Right lobe of liver (tissue), 6 donors: ENCODE data around the gene UBE2V1. TPM values are rescaled to one million over a fixed set of nuclear protein-coding genes. Genes with fewer than 3 reads are reported as not detected.
A peak's percentile ranks its signal among the peaks of the same experiment; 100 is the strongest.

ENCODE experiments used
- ATAC-seq, 4 donors: fragments of 200-7000 bp; cut with Tn5 transposase; one replicate each; pipeline ENCODE4 v1.9.1; 2020; ENCODE audit warnings: mild to moderate bottlenecking in 4 of 4, moderate library complexity in 4 of 4
- DNase-seq, 3 donors: peaks; one replicate each; pipeline ENCODE4 v3.0.0-alpha.2; 2020
- H3K27ac ChIP-seq, 3 donors: fragments of 200-600 bp; one replicate each; pipeline ENCODE4 v1.8.0; 2022
- H3K27me3 ChIP-seq, 2 donors: fragments of 200-600 bp; one replicate each; pipeline ENCODE4 v1.8.0; 2022
- H3K36me3 ChIP-seq, 4 donors: fragments of 200-600 bp; sonication (generic) in 1 of 4; one replicate each; pipeline versions ENCODE4 v1.5.1 to v1.8.0; 2017 to 2022; ENCODE audit warnings: control low read depth in 1 of 4
- H3K4me1 ChIP-seq, 4 donors: fragments of 200-600 bp; sonication (generic) in 1 of 4; one replicate each; pipeline versions ENCODE4 v1.5.1 to v1.8.0; 2017 to 2022; ENCODE audit warnings: control low read depth in 1 of 4
- H3K4me3 ChIP-seq, 3 donors: fragments of 200-600 bp; one replicate each; pipeline ENCODE4 v1.8.0; 2022
- H3K9me3 ChIP-seq, 4 donors: fragments of 200-600 bp; sonication (generic) in 1 of 4; one replicate each; pipeline versions ENCODE4 v1.5.1 to v1.8.0; 2017 to 2022; ENCODE audit warnings: control low read depth in 1 of 4
- POLR2A ChIP-seq: fragments of 450-650 bp; IDR thresholded peaks from one replicate; pipeline ENCODE4 v1.6.1; 2017; ENCODE audit warnings: antibody characterized with exemption, mild to moderate bottlenecking
- WGBS: methylation state at CpG from one replicate; pipeline ENCODE4 v1.1.6; 2018; ENCODE audit warnings: low coverage, low lambda C conversion rate; ENCODE audit not compliant: insufficient coverage; ENCODE audit errors: missing lambda C conversion rate; 5-methylcytosine and 5-hydroxymethylcytosine counted together
- intact Hi-C, 2 donors: fragments of 100-400 bp; cut with DNase I; formaldehyde crosslinking; loops; one replicate each; pipeline versions ENCODE4 v1.11.2 to v1.14.1; 2022
- total RNA-seq, 6 experiments: library from RNA; depleted of rRNA in 2 of 6; stranded (reverse); fragments of >200 nt in 2 of 6; fragmentation: NEBNext Ultra II Directional in 3 of 6; extraction: Animal tissue kit (Norgen Biotek cat#: 25700) in 3 of 6; gene quantifications; one replicate each; pipeline versions ENCODE4 v1.1.0 to v1.2.4, GENCODE V29; 2016 to 2023
- TF ChIP-seq, protein P1 (sequence below), 4 donors: fragments of 200-600 bp in 3 of 4; fragments of 450-650 bp in 1 of 4; IDR thresholded peaks; one replicate each; pipeline versions ENCODE4 v1.5.1 to v1.8.0; 2016 to 2022; ENCODE audit warnings: antibody characterized with exemption in 4 of 4, mild to moderate bottlenecking in 2 of 4
- donor health status: DM: no; HTN: yes; CAD: no.
- donor health status: DM: no; HTN: no; CAD: no.
- donor health status: DM: no; HTN: no; CAD: no.
- donor health status: DM: no; HTN: yes; CAD: no.
- donor health status: DM: no; HTN: yes; CAD: no.

UBE2V1 gene
- total RNA-seq, 6 experiments from 2014 or later, result 38.2 to 49.4 (median 44.3) TPM

DNA sequence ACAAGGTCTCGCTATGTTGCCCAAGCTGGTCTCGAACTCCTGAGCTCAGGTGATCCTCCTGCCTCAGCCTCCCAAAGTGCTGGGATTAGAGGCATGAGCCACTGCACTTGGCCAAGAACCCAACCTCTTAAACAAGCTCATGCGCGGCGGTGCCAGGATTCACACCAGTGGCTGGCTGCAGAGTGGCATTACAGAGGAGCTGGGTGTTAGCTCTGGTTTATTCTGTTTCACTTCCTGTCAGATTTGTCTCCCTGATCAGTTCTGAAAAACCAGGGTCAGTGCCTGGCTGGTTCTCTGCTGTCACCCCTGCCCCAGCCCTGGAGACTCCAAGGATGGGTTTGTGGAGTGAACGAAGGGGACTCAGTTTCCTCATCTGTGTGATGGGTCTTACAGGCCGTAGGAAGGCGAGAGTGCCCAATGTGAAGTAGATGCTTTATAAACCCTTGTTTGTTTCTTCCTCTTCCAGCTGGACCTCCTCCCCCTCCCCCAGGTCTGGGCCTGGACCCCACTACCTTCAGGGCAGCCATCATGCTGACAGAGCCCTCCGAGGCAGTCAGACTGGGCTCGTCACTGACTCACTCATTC lies 63.4 kb downstream of the UBE2V1 start:
- Histone ChIP-seq H3K36me3 (no peaks in the 10 kb centered on the region), H3K9me3 (no peaks in the 10 kb centered on the region), H3K27me3 (no peaks in the 10 kb centered on the region), H3K27ac (no peak overlapping the region), H3K4me1 (peaks cover 0 to 3% (median 0%) of the 10 kb centered on the region in 4 donors), H3K4me3 (no peak overlapping the region)
- ATAC-seq (no peak), DNase-seq (no peak)
- no peak for TF ChIP-seq POLR2A
- TF ChIP-seq, protein P1, sequence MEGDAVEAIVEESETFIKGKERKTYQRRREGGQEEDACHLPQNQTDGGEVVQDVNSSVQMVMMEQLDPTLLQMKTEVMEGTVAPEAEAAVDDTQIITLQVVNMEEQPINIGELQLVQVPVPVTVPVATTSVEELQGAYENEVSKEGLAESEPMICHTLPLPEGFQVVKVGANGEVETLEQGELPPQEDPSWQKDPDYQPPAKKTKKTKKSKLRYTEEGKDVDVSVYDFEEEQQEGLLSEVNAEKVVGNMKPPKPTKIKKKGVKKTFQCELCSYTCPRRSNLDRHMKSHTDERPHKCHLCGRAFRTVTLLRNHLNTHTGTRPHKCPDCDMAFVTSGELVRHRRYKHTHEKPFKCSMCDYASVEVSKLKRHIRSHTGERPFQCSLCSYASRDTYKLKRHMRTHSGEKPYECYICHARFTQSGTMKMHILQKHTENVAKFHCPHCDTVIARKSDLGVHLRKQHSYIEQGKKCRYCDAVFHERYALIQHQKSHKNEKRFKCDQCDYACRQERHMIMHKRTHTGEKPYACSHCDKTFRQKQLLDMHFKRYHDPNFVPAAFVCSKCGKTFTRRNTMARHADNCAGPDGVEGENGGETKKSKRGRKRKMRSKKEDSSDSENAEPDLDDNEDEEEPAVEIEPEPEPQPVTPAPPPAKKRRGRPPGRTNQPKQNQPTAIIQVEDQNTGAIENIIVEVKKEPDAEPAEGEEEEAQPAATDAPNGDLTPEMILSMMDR (IDR thresholded peaks at IDR 0.05), result no peak
- 86% methylated on average over 6 of the region's 10 CpGs for WGBS
- intact Hi-C loops, result no loop called here

DNA sequence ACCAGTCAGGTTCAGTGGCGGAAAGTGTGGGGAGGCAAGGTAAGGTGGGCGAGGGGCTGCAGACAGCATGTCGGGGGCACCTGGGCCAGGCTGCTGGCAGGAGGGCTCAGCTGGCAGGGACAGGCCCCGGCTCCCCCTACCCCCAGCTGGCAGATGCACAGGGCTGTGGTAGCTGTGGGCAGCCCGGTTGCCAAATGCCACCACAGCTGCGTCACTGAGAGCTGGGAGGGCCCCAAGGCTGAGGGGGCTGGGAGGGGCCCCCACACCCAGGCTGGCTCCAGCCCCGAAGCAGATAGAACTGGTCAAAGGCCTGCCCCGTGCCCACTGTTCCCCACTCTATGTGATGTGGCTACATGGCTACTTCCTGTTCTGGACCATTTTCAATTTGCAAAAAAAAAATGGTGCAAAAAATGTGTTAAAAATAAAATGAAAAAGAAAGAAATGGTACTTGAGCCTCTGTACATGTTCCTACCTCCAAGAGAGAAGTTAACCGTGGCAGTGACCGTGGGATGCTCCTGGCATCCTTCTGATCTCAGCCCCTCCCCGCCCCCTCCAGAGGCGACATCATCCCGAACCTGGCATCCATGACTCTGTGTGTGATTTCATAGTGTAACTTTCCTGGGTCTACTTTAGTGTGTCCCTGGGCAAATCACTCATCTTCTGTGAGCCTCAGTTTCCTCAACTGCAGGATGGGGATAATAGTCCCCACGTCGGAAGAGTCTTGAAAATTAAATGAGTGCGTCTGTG lies 64.4 kb downstream of the UBE2V1 start:
- ATAC-seq (peak in 1 of 4 donors; percentile 5), DNase-seq (no peak)
- intact Hi-C loops, result no loop called here
- Histone ChIP-seq H3K27ac (no peak overlapping the region), H3K9me3 (no peaks in the 10 kb centered on the region), H3K27me3 (no peaks in the 10 kb centered on the region), H3K36me3 (no peaks in the 10 kb centered on the region), H3K4me1 (peaks cover 0 to 3% (median 0%) of the 10 kb centered on the region in 4 donors), H3K4me3 (no peak overlapping the region)
- 59% methylated on average over 7 of the region's 16 CpGs for WGBS
- TF ChIP-seq POLR2A, result no peak
- TF ChIP-seq, protein P1 (IDR thresholded peaks at IDR 0.05), result no peak

DNA sequence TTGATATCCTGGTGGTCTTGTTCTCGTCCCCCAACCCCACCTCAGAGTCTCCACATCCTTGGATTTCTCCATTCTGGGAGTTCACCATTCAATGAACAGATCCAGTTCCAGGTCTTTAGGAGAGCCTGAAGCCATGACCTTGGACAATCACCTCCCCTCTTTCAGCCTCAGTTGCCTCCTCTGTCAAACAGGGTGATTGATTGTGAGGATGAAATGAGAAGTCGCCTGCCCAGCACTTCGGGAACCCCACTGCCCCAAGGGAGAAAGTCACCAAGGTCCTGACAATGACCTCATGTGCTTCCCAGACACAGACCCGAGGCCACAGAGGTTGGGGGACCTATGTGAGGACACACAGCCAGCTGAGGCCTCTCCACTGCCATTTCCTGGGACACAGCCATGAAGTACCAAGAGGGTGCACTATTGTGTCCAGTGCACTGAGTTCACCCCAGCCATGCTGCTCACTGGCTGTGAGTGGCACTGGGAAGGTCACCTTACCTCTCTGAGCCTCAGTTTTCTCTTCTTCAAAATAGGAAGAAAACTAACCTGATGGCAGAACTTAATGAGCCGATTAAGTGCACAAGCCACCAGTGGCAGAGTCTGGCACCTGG lies 68.5 kb downstream of the UBE2V1 start:
- Histone ChIP-seq H3K36me3 (no peaks in the 10 kb centered on the region), H3K9me3 (no peaks in the 10 kb centered on the region), H3K4me1 (peaks cover 0 to 3% (median 0%) of the 10 kb centered on the region in 4 donors), H3K27me3 (no peaks in the 10 kb centered on the region), H3K4me3 (no peak overlapping the region), H3K27ac (no peak overlapping the region)
- DNase-seq, result no peak
- TF ChIP-seq POLR2A, result no peak
- TF ChIP-seq, protein P1 (IDR thresholded peaks at IDR 0.05), result no peak
- ATAC-seq, result no peak
- intact Hi-C loops, result no loop called here
- no CpG with 5 or more reads among the region's 5 CpGs for WGBS

DNA sequence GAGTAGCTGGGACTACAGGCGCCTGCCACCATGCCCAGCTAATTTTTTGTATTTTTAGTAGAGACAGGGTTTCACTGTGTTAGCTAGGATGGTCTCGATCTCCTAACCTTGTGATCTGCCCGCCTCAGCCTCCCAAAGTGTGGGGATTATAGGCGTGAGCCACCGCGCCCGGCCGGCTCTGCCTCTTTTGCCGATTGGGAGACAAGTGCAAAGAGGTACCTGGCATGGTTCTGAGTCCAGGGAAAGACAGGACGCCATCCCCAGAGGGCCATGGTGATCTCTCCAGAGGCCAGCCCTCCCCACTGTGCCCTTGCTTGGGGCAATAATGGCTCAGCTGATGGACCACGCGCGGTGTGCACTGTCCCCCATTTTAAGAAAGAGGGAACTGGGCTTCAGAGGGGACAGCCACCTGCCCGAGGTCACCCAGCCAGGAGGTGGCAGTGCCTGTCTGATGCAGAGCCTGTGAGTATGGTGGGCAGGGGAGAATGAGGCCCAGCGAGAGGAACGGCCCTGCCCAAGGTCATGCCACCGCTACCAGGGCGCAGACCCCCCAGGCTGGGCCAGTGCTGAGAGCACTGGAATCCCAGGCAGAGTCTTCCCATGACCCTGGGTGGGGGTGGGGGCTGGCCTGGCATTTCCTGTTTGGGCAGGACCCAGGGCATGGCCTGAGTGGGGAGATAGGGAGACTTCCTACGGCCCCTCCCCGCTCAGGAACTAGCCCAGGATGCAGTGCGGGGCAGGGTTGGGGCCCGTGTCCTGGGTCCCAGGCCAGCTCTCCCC lies 69.2 kb downstream of the UBE2V1 start:
- no peak for DNase-seq
- ATAC-seq, result peak in 1 of 4 donors; percentile 13
- 92% methylated on average over 2 of the region's 22 CpGs for WGBS
- TF ChIP-seq POLR2A, result no peak
- TF ChIP-seq, protein P1 (IDR thresholded peaks at IDR 0.05), result no peak
- no peaks in the 10 kb centered on the region for H3K9me3 ChIP-seq
- H3K4me1 ChIP-seq, result peaks cover 0 to 3% (median 0%) of the 10 kb centered on the region in 4 donors
- no peaks in the 10 kb centered on the region for H3K36me3 ChIP-seq
- H3K27ac ChIP-seq, result no peak overlapping the region
- H3K27me3 ChIP-seq, result no peaks in the 10 kb centered on the region
- intact Hi-C loops, result no loop called here
- H3K4me3 ChIP-seq, result no peak overlapping the region
